ENCODE data around the gene EXOC6B.

Gene EXOC6B

GRCh38 chr2:72454189-72454588, 371.6 kb downstream of the EXOC6B start:
- no peak for TF ChIP-seq CTCF (IDR thresholded peaks at IDR 0.05)
- TF ChIP-seq ZFX (IDR thresholded peaks at IDR 0.05; ENCODE audit: borderline replicate concordance) = no peak
- H3K27ac ChIP-seq = no peak overlapping the region

GRCh38 chr2:72442270-72442669, 383.6 kb downstream of the EXOC6B start:
- TF ChIP-seq CTCF (IDR thresholded peaks at IDR 0.05) (no peak), ZFX (IDR thresholded peaks at IDR 0.05; ENCODE audit: borderline replicate concordance) (no peak)

GRCh38 chr2:72439892-72440291, 385.9 kb downstream of the EXOC6B start:
- no peak overlapping the region for H3K27ac ChIP-seq
- TF ChIP-seq CTCF (IDR thresholded peaks at IDR 0.05) (no peak), ZFX (IDR thresholded peaks at IDR 0.05; ENCODE audit: borderline replicate concordance) (no peak)

More at GRCh38 chr2:72442270-72442669, 383.6 kb downstream of the EXOC6B start:
- H3K27ac ChIP-seq = no peak overlapping the region

GRCh38 chr2:72438364-72438763, 387.5 kb downstream of the EXOC6B start:
- TF ChIP-seq ZFX (IDR thresholded peaks at IDR 0.05; ENCODE audit: borderline replicate concordance) = no peak
- H3K27ac ChIP-seq = no peak overlapping the region

- H3K27ac ChIP-seq = no peak overlapping the region
- TF ChIP-seq CTCF (IDR thresholded peaks at IDR 0.05) (no peak), ZFX (IDR thresholded peaks at IDR 0.05; ENCODE audit: borderline replicate concordance) (no peak)
These were observed 394.1 kb downstream of the EXOC6B start for GRCh38 chr2:72431737-72432136.

- TF ChIP-seq CTCF (IDR thresholded peaks at IDR 0.05) = no peak
- no peak for TF ChIP-seq ZFX (IDR thresholded peaks at IDR 0.05; ENCODE audit: borderline replicate concordance)
- H3K27ac ChIP-seq = no peak overlapping the region
These were observed 398.6 kb downstream of the EXOC6B start for GRCh38 chr2:72427022-72427861.

GRCh38 chr2:72425996-72426395, 399.8 kb downstream of the EXOC6B start:
- H3K27ac ChIP-seq = no peak overlapping the region
- TF ChIP-seq ZFX (IDR thresholded peaks at IDR 0.05; ENCODE audit: borderline replicate concordance) (no peak), CTCF (IDR thresholded peaks at IDR 0.05) (no peak)
